HepG2 (cell line): ENCODE results near the gene TTYH2. TPM values are rescaled to one million over a fixed set of nuclear protein-coding genes. Genes with fewer than 3 reads are reported as not detected.

Experiments used
- ATAC-seq: fragments of 200-7000 bp; cut with Tn5 transposase; 3 replicates; pipeline ENCODE4 v1.9.1; 2020; ENCODE audit warnings: mild to moderate bottlenecking, moderate library complexity
- BruUV-seq: library from RNA; stranded (reverse); fragments of 400-500 nt; replicated peaks from 2 replicates; lab custom pipeline; 2021; lab: Mats Ljungman, UMichigan
- CTCF ChIA-PET: fragments of 300-600 bp; formaldehyde crosslinking; extraction: SDS; loops from one replicate; lab custom pipeline; 2021; ENCODE audit warnings: low total read pairs, inconsistent platforms, low intra/inter-chr PET ratio; lab: Yijun Ruan, JAX
- POLR2A ChIA-PET: fragments of 350-600 bp; sonication (Branson Sonifier 250); formaldehyde crosslinking; loops from one replicate; lab custom pipeline; 2020; ENCODE audit warnings: antibody characterized with exemption, inconsistent platforms; lab: Yijun Ruan, JAX
- DNase-seq: peaks from one replicate; pipeline ENCODE4 v3.0.0-alpha.2; 2015; ENCODE audit warnings: low spot score
- FAIRE-seq: peaks from 3 replicates; lab custom pipeline; 2011; peaks lifted over from hg19 to GRCh38; lab: Jason Lieb, UNC
- H2AFZ ChIP-seq: one replicate; pipeline ENCODE4 v1.6.1; 2011; ENCODE audit warnings: low read length, inconsistent platforms
- H3K27ac ChIP-seq: fragments of 300-600 bp; 3 replicates; pipeline ENCODE4 v1.8.0; 2011; ENCODE audit warnings: mixed run types, mild to moderate bottlenecking, mixed read lengths, low read length, inconsistent platforms; ENCODE audit not compliant: insufficient read depth; ENCODE audit errors: extremely low read length
- H3K27me3 ChIP-seq, 2 experiments: fragments of 200-600 bp in 1 of 2; 2 replicates in 1 of 2; 3 replicates in 1 of 2; pipeline versions ENCODE4 v1.6.0 to v1.8.0; 2011; ENCODE audit warnings: low read length in 2 of 2, mild to moderate bottlenecking in 2 of 2, moderate library complexity in 2 of 2, inconsistent platforms in 1 of 2; ENCODE audit not compliant: insufficient read depth in 2 of 2, control insufficient read depth in 1 of 2
- H3K36me3 ChIP-seq, 2 experiments: fragments of 200-600 bp in 1 of 2; replicated peaks in 1 of 2; 2 replicates in 1 of 2; 3 replicates in 1 of 2; pipeline versions ENCODE4 v1.5.1 to v1.8.0; 2011; ENCODE audit warnings: low read length in 2 of 2, inconsistent platforms in 1 of 2; ENCODE audit not compliant: insufficient read depth in 2 of 2, control insufficient read depth in 1 of 2
- H3K4me1 ChIP-seq: 2 replicates; pipeline ENCODE4 v1.5.1; 2012; ENCODE audit warnings: low read length, inconsistent platforms; ENCODE audit not compliant: insufficient read depth
- H3K4me2 ChIP-seq: 2 replicates; pipeline ENCODE4 v1.6.0; 2011; ENCODE audit warnings: low read depth, low read length, inconsistent platforms
- H3K4me3 ChIP-seq, 3 experiments: fragments of 200-600 bp in 1 of 3; sonication (generic), shearing (Covaris generic) in 1 of 3; replicated peaks in 1 of 3; 2 replicates each; pipeline ENCODE4 v1.5.1; 2011 to 2016; ENCODE audit warnings: low read length in 3 of 3, inconsistent platforms in 2 of 3, low read depth in 2 of 3, mild to moderate bottlenecking in 2 of 3, control low read depth in 1 of 3, mixed read lengths in 1 of 3; ENCODE audit not compliant: insufficient read depth in 1 of 3
- H3K79me2 ChIP-seq: one replicate; pipeline ENCODE4 v1.6.1; 2011; ENCODE audit warnings: low read length, inconsistent platforms; ENCODE audit not compliant: insufficient read depth
- H3K9ac ChIP-seq: 2 replicates; pipeline ENCODE4 v1.6.0; 2011; ENCODE audit warnings: mild to moderate bottlenecking, low read depth, low read length, inconsistent platforms; ENCODE audit not compliant: insufficient read depth
- H3K9me3 ChIP-seq: 2 replicates; pipeline ENCODE4 v1.5.1; 2012; ENCODE audit warnings: mild to moderate bottlenecking, low read length
- H4K20me1 ChIP-seq: 2 replicates; pipeline ENCODE4 v1.6.0; 2011; ENCODE audit warnings: inconsistent platforms, mild to moderate bottlenecking, low read length, moderate library complexity; ENCODE audit not compliant: insufficient read depth
- AHR ChIP-seq: IDR thresholded peaks from 2 replicates; pipeline ENCODE4 v1.6.1; 2018; ENCODE audit warnings: missing genetic modification reagents, missing compliant biosample characterization
- CERS6 ChIP-seq: sonication (generic); formaldehyde crosslinking; IDR thresholded peaks from 2 replicates; pipeline ENCODE4 v1.5.0; 2020; ENCODE audit warnings: missing genetic modification reagents
- MTERF4 ChIP-seq: sonication (generic); formaldehyde crosslinking; IDR thresholded peaks from 2 replicates; pipeline ENCODE4 v1.8.0; 2023; ENCODE audit warnings: mild to moderate bottlenecking, missing genetic modification reagents
- THYN1 ChIP-seq: sonication (generic); formaldehyde crosslinking; IDR thresholded peaks from 2 replicates; pipeline ENCODE4 v1.8.1; 2023; ENCODE audit warnings: low read depth, mild to moderate bottlenecking, moderate library complexity, missing genetic modification reagents, borderline replicate concordance
- XRCC5 ChIP-seq: fragments of 200-400 bp; formaldehyde crosslinking; optimal IDR thresholded peaks from 2 replicates; pipeline ENCODE3; 2017; ENCODE audit warnings: mild to moderate bottlenecking, low read length
- ZNF10 ChIP-seq: sonication (generic); formaldehyde crosslinking; IDR thresholded peaks from 2 replicates; pipeline ENCODE4 v1.4.0; 2020; ENCODE audit warnings: mild to moderate bottlenecking, low read depth, missing genetic modification reagents, borderline replicate concordance
- ZNF597 ChIP-seq: sonication (generic); formaldehyde crosslinking; IDR thresholded peaks from 2 replicates; pipeline ENCODE4 v1.5.0; 2020; ENCODE audit warnings: missing genetic modification reagents
- ZNF709 ChIP-seq: sonication (generic); formaldehyde crosslinking; IDR thresholded peaks from 2 replicates; pipeline ENCODE4 v1.5.0; 2020; ENCODE audit warnings: mild to moderate bottlenecking, missing genetic modification reagents
- ZNF816 ChIP-seq: sonication (generic); formaldehyde crosslinking; IDR thresholded peaks from 2 replicates; pipeline ENCODE4 v1.8.0; 2022; ENCODE audit warnings: missing genetic modification reagents, mild to moderate bottlenecking, borderline replicate concordance
- WGBS: methylation state at CpG from one replicate; pipeline ENCODE4 v1.1.6; 2017; ENCODE audit warnings: low lambda C conversion rate; 5-methylcytosine and 5-hydroxymethylcytosine counted together
- in situ Hi-C: cut with HindIII; loops from 2 replicates; pipeline ENCODE4 v1.10.0; 2017; ENCODE audit warnings: low pct_unique_long_range_greater_than_20kb; ENCODE audit not compliant: extremely low pct_ligation_motif_present
- intact Hi-C: fragments of 100-400 bp; cut with micrococcal nuclease; formaldehyde crosslinking; loops from one replicate; pipeline ENCODE4 v1.10.0; 2022; ENCODE audit not compliant: unreplicated experiment
- polyA plus RNA-seq, 8 experiments: library from polyadenylated mRNA; depleted of rRNA in 3 of 8; stranded (reverse) in 7 of 8; unstranded in 1 of 8; fragments of >200 nt; fragmentation: Illumina TruSeq in 4 of 8; extraction: Trizol in 4 of 8; gene quantifications; 2 replicates each; pipeline versions ENCODE4 v1.2.1 to v1.2.3, GENCODE V29; 2011 to 2016; ENCODE audit warnings: low read depth in 4 of 8, missing spikeins in 1 of 8, mixed read lengths in 1 of 8; ENCODE audit not compliant: insufficient read depth in 1 of 8
- total RNA-seq, 5 experiments: library from RNA; depleted of rRNA; stranded (reverse); fragments of >200 nt; fragmentation: Illumina TruSeq; extraction: Trizol; gene quantifications; 2 replicates each; pipeline ENCODE4 v1.2.3, GENCODE V29; 2016; ENCODE audit warnings: low read depth in 1 of 5
- TF ChIP-seq, protein P1 (sequence below): sonication (generic); formaldehyde crosslinking; IDR thresholded peaks from 2 replicates; pipeline ENCODE4 v1.4.0; 2020; ENCODE audit warnings: missing genetic modification reagents, mild to moderate bottlenecking, borderline replicate concordance

Gene TTYH2
- total and polyA plus RNA-seq, 2 of the 13 experiments (the other 11 are each of a cell fraction or from before 2014, with no cell fraction given) = 0.77 to 0.96 TPM

DNA sequence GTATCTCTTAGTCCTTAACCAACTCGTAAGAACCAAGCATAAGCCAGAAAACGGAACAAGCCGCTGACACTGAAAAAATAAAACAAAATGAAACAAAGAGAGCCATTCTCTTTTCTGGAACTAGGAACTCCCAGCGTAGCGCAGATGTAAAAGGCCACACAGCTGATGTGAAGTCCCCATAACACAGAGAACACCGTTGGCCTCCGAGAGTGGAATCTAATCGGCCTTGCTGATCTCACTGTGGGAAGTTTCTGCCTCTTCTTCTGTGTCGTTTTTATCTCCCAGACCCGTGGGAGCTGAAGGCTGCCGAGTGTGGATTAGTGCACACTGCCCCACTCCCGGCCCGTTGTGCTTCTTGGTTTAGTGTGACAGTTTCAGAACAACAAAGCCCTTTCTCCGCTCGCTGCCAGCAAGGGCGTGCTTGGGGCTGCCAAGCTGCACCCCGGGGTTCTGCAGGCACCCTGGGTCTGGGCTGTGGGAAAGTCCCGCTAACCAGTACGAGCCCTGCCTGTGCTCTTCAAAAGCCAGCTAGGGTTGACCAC is 21.7 kb downstream of the TTYH2 start:
- Histone ChIP-seq H2AFZ (no peak overlapping the region), H3K9me3 (no peaks in the 10 kb centered on the region), H3K4me3 (no peak overlapping the region), H4K20me1 (no peaks in the 10 kb centered on the region; the same call in 1 of the 2 replicates), H3K27ac (no peak overlapping the region), H3K4me2 (no peak overlapping the region), H3K27me3 (peaks cover 3 to 4% of the 10 kb centered on the region in 2 experiments; a peak in 2 of 5 replicates), H3K4me1 (no peaks in the 10 kb centered on the region), H3K36me3 (no peaks in the 10 kb centered on the region), H3K79me2 (no peaks in the 10 kb centered on the region), H3K9ac (no peak overlapping the region)
- ATAC-seq = no peak
- FAIRE-seq = no peak
- TF ChIP-seq XRCC5 (no peak), ZNF10 (CRISPR knock-in tag) (no peak)
- no peak for DNase-seq
- 55% methylated on average over 19 of the region's 19 CpGs for WGBS
- POLR2A ChIA-PET = no interaction called here
- CTCF ChIA-PET = no interaction called here
- no TSS peak for BruUV-seq
- intact Hi-C loops (no loop called here), in situ Hi-C loops (no loop called here)

- 83% methylated on average over 8 of the region's 8 CpGs for WGBS
- POLR2A ChIA-PET = no interaction called here
- TF ChIP-seq CERS6 (CRISPR knock-in tag) (no peak), ZNF816 (CRISPR knock-in tag) (no peak), ZNF709 (CRISPR knock-in tag) (no peak), AHR (CRISPR knock-in tag) (no peak), MTERF4 (CRISPR knock-in tag) (no peak), ZNF597 (CRISPR knock-in tag) (no peak), THYN1 (CRISPR knock-in tag) (no peak)
- TF ChIP-seq, protein P1, sequence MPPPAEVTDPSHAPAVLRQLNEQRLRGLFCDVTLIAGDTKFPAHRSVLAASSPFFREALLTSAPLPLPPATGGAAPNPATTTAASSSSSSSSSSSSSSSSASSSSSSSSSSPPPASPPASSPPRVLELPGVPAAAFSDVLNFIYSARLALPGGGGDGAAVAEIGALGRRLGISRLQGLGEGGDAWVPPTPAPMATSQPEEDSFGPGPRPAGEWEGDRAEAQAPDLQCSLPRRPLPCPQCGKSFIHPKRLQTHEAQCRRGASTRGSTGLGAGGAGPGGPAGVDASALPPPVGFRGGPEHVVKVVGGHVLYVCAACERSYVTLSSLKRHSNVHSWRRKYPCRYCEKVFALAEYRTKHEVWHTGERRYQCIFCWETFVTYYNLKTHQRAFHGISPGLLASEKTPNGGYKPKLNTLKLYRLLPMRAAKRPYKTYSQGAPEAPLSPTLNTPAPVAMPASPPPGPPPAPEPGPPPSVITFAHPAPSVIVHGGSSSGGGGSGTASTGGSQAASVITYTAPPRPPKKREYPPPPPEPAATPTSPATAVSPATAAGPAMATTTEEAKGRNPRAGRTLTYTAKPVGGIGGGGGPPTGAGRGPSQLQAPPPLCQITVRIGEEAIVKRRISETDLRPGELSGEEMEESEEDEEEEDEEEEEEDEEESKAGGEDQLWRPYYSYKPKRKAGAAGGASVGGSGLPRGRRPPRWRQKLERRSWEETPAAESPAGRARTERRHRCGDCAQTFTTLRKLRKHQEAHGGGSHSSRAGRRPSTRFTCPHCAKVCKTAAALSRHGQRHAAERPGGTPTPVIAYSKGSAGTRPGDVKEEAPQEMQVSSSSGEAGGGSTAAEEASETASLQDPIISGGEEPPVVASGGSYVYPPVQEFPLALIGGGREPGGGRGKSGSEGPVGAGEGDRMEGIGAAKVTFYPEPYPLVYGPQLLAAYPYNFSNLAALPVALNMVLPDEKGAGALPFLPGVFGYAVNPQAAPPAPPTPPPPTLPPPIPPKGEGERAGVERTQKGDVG = no peak
These were observed 22.6 kb downstream of the TTYH2 start for GRCh38 chr17:74235911-74236371.

More at GRCh38 chr17:74235911-74236371, 22.6 kb downstream of the TTYH2 start:
- BruUV-seq = no TSS peak
- DNase-seq = no peak
- intact Hi-C loops = no loop called here
- no peak for FAIRE-seq
- H3K9ac ChIP-seq = no peak overlapping the region
- H2AFZ ChIP-seq = no peak overlapping the region
- H3K4me3 ChIP-seq = no peak overlapping the region
- no peaks in the 10 kb centered on the region for H3K79me2 ChIP-seq
- in situ Hi-C loops = no loop called here
- no peaks in the 10 kb centered on the region for H3K4me1 ChIP-seq
- CTCF ChIA-PET = no interaction called here
- no peak overlapping the region for H3K4me2 ChIP-seq
- ATAC-seq = no peak
- H4K20me1 ChIP-seq = no peaks in the 10 kb centered on the region; the same call in 1 of the 2 replicates
- no peak overlapping the region for H3K27ac ChIP-seq
- peaks cover 2 to 3% of the 10 kb centered on the region in 2 experiments; a peak in 1 of 5 replicates for H3K27me3 ChIP-seq
- no peaks in the 10 kb centered on the region for H3K9me3 ChIP-seq
- H3K36me3 ChIP-seq = no peaks in the 10 kb centered on the region
